GM23248 (cell line): ENCODE data around the gene PCDHGB5. TPM values are rescaled to one million over a fixed set of nuclear protein-coding genes. Genes with fewer than 3 reads are reported as not detected.
"Not testable (repeated sequence)": the region's sequence is repeated elsewhere in the genome, so short reads cannot be mapped to it uniquely, and the experiment has no call there.

Source experiments
- DNase-seq: peaks from one replicate; pipeline ENCODE4 v3.0.0-alpha.2; 2015
- H2AFZ ChIP-seq: fragments of 200-600 bp; sonication (generic); 2 replicates; pipeline ENCODE4 v1.6.1; 2016; ENCODE audit warnings: antibody characterized with exemption
- H3F3A ChIP-seq: fragments of 200-600 bp; sonication (generic); 2 replicates; pipeline ENCODE4 v1.6.1; 2016; ENCODE audit warnings: mild to moderate bottlenecking, antibody characterized with exemption, mixed run types; ENCODE audit not compliant: insufficient read depth
- H3K27ac ChIP-seq: fragments of 200-600 bp; sonication (generic); 2 replicates; pipeline ENCODE4 v1.5.1; 2016; ENCODE audit warnings: mild to moderate bottlenecking
- H3K27me3 ChIP-seq: fragments of 200-600 bp; sonication (generic); replicated peaks from 2 replicates; pipeline ENCODE4 v1.6.1; 2016; ENCODE audit warnings: mild to moderate bottlenecking; ENCODE audit not compliant: insufficient read depth
- H3K36me3 ChIP-seq: fragments of 200-600 bp; sonication (generic); 2 replicates; pipeline ENCODE4 v1.6.1; 2016; ENCODE audit warnings: low read depth, mild to moderate bottlenecking
- H3K4me1 ChIP-seq: fragments of 200-600 bp; sonication (generic); 2 replicates; pipeline ENCODE4 v1.6.1; 2016; ENCODE audit warnings: mild to moderate bottlenecking; ENCODE audit not compliant: insufficient read depth
- H3K4me2 ChIP-seq: fragments of 200-600 bp; sonication (generic); one replicate; pipeline ENCODE4 v1.6.1; 2016; ENCODE audit warnings: mild to moderate bottlenecking; ENCODE audit not compliant: unreplicated experiment
- H3K4me3 ChIP-seq: fragments of 200-600 bp; sonication (generic); 2 replicates; pipeline ENCODE4 v1.5.1; 2016; ENCODE audit warnings: mild to moderate bottlenecking
- H3K79me2 ChIP-seq: fragments of 200-600 bp; sonication (generic); 2 replicates; pipeline ENCODE4 v1.6.1; 2016; ENCODE audit warnings: mild to moderate bottlenecking; ENCODE audit not compliant: insufficient read depth
- H3K9ac ChIP-seq: fragments of 200-600 bp; sonication (generic); 2 replicates; pipeline ENCODE4 v1.6.1; 2016; ENCODE audit warnings: mild to moderate bottlenecking
- H3K9me2 ChIP-seq: fragments of 200-600 bp; sonication (generic); 2 replicates; pipeline ENCODE4 v1.6.1; 2016; ENCODE audit warnings: mixed run types, mild to moderate bottlenecking, moderate library complexity; ENCODE audit not compliant: insufficient read depth
- H3K9me3 ChIP-seq: fragments of 200-600 bp; sonication (generic); one replicate; pipeline ENCODE4 v1.6.1; 2017; ENCODE audit warnings: low read depth
- H4K20me1 ChIP-seq: fragments of 200-600 bp; sonication (generic); 2 replicates; pipeline ENCODE4 v1.6.0; 2016; ENCODE audit not compliant: insufficient read depth
- EZH2 ChIP-seq: fragments of 200-600 bp; sonication (generic); IDR thresholded peaks from 2 replicates; pipeline ENCODE4 v1.6.1; 2018; ENCODE audit warnings: antibody characterized with exemption, mild to moderate bottlenecking; ENCODE audit not compliant: insufficient read depth, poor library complexity, severe bottlenecking
- EZH2phosphoT487 ChIP-seq: fragments of 200-600 bp; sonication (generic); IDR thresholded peaks from 2 replicates; pipeline ENCODE4 v1.6.1; 2018; ENCODE audit warnings: antibody characterized with exemption, moderate library complexity, mild to moderate bottlenecking, low read depth; ENCODE audit not compliant: insufficient read depth
- WGBS, 2 experiments: methylation state at CpG; one replicate each; pipeline ENCODE4 v1.1.6; 2015 to 2017; ENCODE audit warnings: low lambda C conversion rate in 2 of 2, low coverage in 1 of 2; ENCODE audit errors: missing lambda C conversion rate in 2 of 2; 5-methylcytosine and 5-hydroxymethylcytosine counted together
- in situ Hi-C: fragments of 300-500 bp; cut with MboI; formaldehyde crosslinking; loops from 2 replicates; pipeline ENCODE4 v1.15.0; 2020
- polyA plus RNA-seq: library from polyadenylated mRNA; unstranded; fragments of >200 nt; fragmentation: Nextera tagmentation; extraction: Ambion mirVana; gene quantifications from 2 replicates; pipeline ENCODE4 v1.2.1, GENCODE V29; 2016
- total RNA-seq: library from RNA; depleted of rRNA; stranded (reverse); fragments of >200 nt; shearing (Covaris generic); gene quantifications from 2 replicates; pipeline ENCODE4 v1.2.3, GENCODE V29; 2014

The PCDHGB5 gene
- total and polyA plus RNA-seq, 2 experiments from 2014 or later: 13.2 to 15.0 TPM

DNA sequence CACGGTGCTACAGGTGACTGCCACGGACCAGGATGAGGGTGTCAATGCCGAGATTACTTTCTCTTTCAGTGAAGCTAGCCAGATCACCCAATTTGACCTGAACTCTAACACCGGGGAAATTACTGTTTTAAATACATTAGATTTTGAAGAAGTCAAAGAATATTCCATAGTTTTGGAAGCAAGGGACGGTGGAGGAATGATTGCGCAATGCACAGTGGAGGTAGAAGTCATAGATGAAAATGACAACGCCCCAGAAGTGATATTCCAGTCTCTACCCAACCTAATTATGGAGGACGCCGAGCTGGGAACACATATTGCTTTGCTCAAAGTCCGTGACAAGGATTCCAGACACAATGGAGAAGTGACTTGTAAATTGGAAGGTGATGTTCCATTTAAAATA lies 9.1 kb upstream of the PCDHGB5 start:
- Histone ChIP-seq H3K9ac (no peak overlapping the region), H3K36me3 (no peaks in the 10 kb centered on the region), H3K27ac (no peak overlapping the region), H3K4me1 (no peaks in the 10 kb centered on the region), H3K9me2 (no peaks in the 10 kb centered on the region), H3K79me2 (no peaks in the 10 kb centered on the region), H3F3A (no peaks in the 10 kb centered on the region), H3K4me3 (no peak overlapping the region), H4K20me1 (no peaks in the 10 kb centered on the region), H3K27me3 (no peaks in the 10 kb centered on the region), H3K9me3 (no peaks in the 10 kb centered on the region), H2AFZ (no peak overlapping the region), H3K4me2 (no peak overlapping the region)
- TF ChIP-seq EZH2phosphoT487: no peak
- TF ChIP-seq EZH2: no peak
- in situ Hi-C loops: no loop called here
- WGBS, 2 experiments: 47% methylated on average over 10 of the region's 10 CpGs
- no peak for DNase-seq

GRCh38 chr5:141389153-141390042 lies 8.3 kb upstream of the PCDHGB5 start:
- Histone ChIP-seq H3K36me3 (no peaks in the 10 kb centered on the region), H4K20me1 (no peaks in the 10 kb centered on the region), H3K4me1 (no peaks in the 10 kb centered on the region), H3K9me3 (no peaks in the 10 kb centered on the region), H3K9me2 (no peaks in the 10 kb centered on the region), H3F3A (no peaks in the 10 kb centered on the region), H3K79me2 (no peaks in the 10 kb centered on the region), H3K4me3 (no peak overlapping the region), H2AFZ (no peak overlapping the region), H3K4me2 (no peak overlapping the region), H3K27ac (no peak overlapping the region), H3K9ac (no peak overlapping the region), H3K27me3 (no peaks in the 10 kb centered on the region)
- no peak for DNase-seq
- WGBS, 2 experiments: 42 to 43% methylated on average over 56 to 72 of the region's 77 CpGs
- in situ Hi-C loops: no loop called here
- TF ChIP-seq EZH2phosphoT487 (no peak), EZH2 (no peak)

DNA sequence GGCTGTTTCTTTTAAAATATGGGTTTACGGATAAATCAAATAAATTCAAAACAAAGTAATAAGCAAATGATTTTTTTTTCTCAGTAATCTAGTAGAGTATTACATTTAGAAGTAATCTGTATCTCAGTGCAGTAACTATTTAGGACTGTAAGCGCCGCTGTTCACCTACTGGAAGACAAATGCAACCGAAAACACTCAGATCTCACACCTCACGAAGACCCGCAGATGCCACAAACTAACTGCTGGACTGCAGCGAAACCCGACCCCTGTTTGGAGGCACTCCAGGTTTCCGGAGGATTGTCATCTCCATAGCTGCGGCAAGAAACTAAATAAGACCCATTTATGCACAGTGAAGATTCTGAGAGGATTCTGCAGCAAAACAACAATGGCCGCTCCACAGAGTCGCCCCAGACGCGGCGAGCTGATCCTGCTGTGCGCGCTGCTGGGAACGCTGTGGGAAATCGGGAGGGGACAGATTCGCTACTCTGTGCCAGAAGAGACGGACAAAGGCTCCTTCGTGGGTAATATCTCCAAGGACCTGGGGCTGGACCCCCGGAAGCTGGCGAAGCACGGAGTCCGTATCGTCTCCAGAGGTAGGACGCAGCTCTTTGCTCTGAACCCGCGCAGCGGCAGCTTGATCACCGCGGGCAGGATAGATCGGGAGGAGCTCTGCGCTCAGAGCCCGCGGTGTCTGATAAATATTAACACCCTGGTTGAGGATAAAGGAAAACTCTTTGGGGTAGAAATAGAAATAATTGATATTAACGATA lies 5.1 kb upstream of the PCDHGB5 start, which contains the start of gene PCDHGA8:
PCDHGA8 (plus strand) TSS at position 205 of the 770 bp plus-strand sequence; CDS start at position 386, 181 bp downstream.
- no peaks in the 10 kb centered on the region for H3K79me2 ChIP-seq
- TF ChIP-seq EZH2: no peak
- no peak for TF ChIP-seq EZH2phosphoT487
- H3K9me2 ChIP-seq: no peaks in the 10 kb centered on the region
- no peak within 1 kb of the TSS for H3K4me2 ChIP-seq
- H3K4me1 ChIP-seq: no peaks in the 10 kb centered on the region
- H2AFZ ChIP-seq: 0 out of 2 replicates have a peak within 1 kb of the TSS, but pooled peaks have one; percentile 4
- in situ Hi-C loops: no loop called here
- no peaks in the 10 kb centered on the region for H3K36me3 ChIP-seq
- peak; percentile 48 for DNase-seq
- no peak within 1 kb of the TSS for H3K27ac ChIP-seq
- no peak within 1 kb of the TSS for H3K9ac ChIP-seq
- no peaks in the 10 kb centered on the region for H3K27me3 ChIP-seq
- 38% methylated on average over 38 of the region's 38 CpGs for WGBS, 2 experiments
- no peak within 1 kb of the TSS for H3K4me3 ChIP-seq
- H3F3A ChIP-seq: peaks cover 5% of the 10 kb centered on the region; the same call in 1 of the 2 replicates
- H3K9me3 ChIP-seq: no peaks in the 10 kb centered on the region
- no peaks in the 10 kb centered on the region for H4K20me1 ChIP-seq

- DNase-seq: no peak
- in situ Hi-C loops: no loop called here
- peaks cover 5% of the 10 kb centered on the region; the same call in 1 of the 2 replicates for H3F3A ChIP-seq
- WGBS, 2 experiments: 41 to 43% methylated on average over 21 of the region's 21 CpGs
- no peaks in the 10 kb centered on the region for H3K9me2 ChIP-seq
- no peak overlapping the region for H3K9ac ChIP-seq
- TF ChIP-seq EZH2phosphoT487: no peak
- TF ChIP-seq EZH2: no peak
- H2AFZ ChIP-seq: no peak overlapping the region
- H3K4me1 ChIP-seq: no peaks in the 10 kb centered on the region
- no peaks in the 10 kb centered on the region for H3K9me3 ChIP-seq
- no peak overlapping the region for H3K27ac ChIP-seq
- H4K20me1 ChIP-seq: no peaks in the 10 kb centered on the region
- H3K27me3 ChIP-seq: no peaks in the 10 kb centered on the region
- H3K36me3 ChIP-seq: no peaks in the 10 kb centered on the region
- no peak overlapping the region for H3K4me3 ChIP-seq
- no peak overlapping the region for H3K4me2 ChIP-seq
- no peaks in the 10 kb centered on the region for H3K79me2 ChIP-seq
Observed at GRCh38 chr5:141393267-141393666, 4.5 kb upstream of the PCDHGB5 start.

DNA sequence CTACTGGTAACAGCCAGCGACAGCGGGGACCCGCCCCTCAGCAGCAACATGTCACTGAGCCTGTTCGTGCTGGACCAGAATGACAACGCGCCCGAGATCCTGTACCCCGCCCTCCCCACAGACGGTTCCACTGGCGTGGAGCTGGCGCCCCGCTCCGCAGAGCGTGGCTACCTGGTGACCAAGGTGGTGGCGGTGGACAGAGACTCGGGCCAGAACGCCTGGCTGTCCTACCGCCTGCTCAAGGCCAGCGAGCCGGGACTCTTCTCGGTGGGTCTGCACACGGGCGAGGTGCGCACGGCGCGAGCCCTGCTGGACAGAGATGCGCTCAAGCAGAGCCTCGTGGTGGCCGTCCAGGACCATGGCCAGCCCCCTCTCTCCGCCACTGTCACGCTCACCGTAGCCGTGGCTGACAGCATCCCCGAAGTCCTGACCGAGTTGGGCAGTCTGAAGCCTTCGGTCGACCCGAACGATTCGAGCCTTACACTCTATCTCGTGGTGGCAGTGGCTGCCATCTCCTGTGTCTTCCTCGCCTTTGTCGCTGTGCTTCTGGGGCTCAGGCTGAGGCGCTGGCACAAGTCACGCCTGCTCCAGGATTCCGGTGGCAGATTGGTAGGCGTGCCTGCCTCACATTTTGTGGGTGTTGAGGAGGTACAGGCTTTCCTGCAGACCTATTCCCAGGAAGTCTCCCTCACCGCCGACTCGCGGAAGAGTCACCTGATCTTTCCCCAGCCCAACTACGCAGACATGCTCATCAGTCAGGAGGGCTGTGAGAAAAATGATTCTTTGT lies 3.2 kb upstream of the PCDHGB5 start:
- H4K20me1 ChIP-seq, H3K9me2 ChIP-seq, in situ Hi-C loops, H3K27me3 ChIP-seq, H3K27ac ChIP-seq, H3K4me3 ChIP-seq, H2AFZ ChIP-seq, H3K9me3 ChIP-seq, DNase-seq, H3K4me1 ChIP-seq, H3F3A ChIP-seq, H3K4me2 ChIP-seq, H3K9ac ChIP-seq, H3K79me2 ChIP-seq, H3K36me3 ChIP-seq: not testable (repeated sequence)
- 54 to 55% methylated on average over 38 to 44 of the region's 53 CpGs for WGBS, 2 experiments
